Smooth muscle cell (in vitro differentiated cells): ENCODE data around the gene FAM20C. TPM values are rescaled to one million over a fixed set of nuclear protein-coding genes. Genes with fewer than 3 reads are reported as not detected.

Experiments
- DNase-seq: peaks from one replicate; lab custom pipeline; 2025; ENCODE audit not compliant: unreplicated experiment; lab: John Stamatoyannopoulos, UW
- H2AFZ ChIP-seq: fragments of 200-600 bp; sonication (generic); 2 replicates; pipeline ENCODE4 v1.6.0; 2016; ENCODE audit warnings: antibody characterized with exemption, low read depth, mild to moderate bottlenecking
- H3F3A ChIP-seq: fragments of 200-600 bp; sonication (generic); 2 replicates; pipeline ENCODE4 v1.6.0; 2017; ENCODE audit warnings: antibody characterized with exemption, low read depth
- H3K27ac ChIP-seq: fragments of 200-600 bp; sonication (generic); 2 replicates; pipeline ENCODE4 v1.5.1; 2016; ENCODE audit warnings: low read depth, mild to moderate bottlenecking
- H3K27me3 ChIP-seq: fragments of 200-600 bp; sonication (generic); 2 replicates; pipeline ENCODE4 v1.6.1; 2016; ENCODE audit warnings: low read depth, mild to moderate bottlenecking
- H3K36me3 ChIP-seq: fragments of 200-600 bp; sonication (generic); 2 replicates; pipeline ENCODE4 v1.5.1; 2016; ENCODE audit warnings: low read depth
- H3K4me1 ChIP-seq: fragments of 200-600 bp; sonication (generic); 2 replicates; pipeline ENCODE4 v1.5.1; 2016; ENCODE audit warnings: low read depth
- H3K4me2 ChIP-seq: fragments of 200-600 bp; sonication (generic); 2 replicates; pipeline ENCODE4 v1.6.0; 2016; ENCODE audit warnings: mild to moderate bottlenecking
- H3K4me3 ChIP-seq: fragments of 200-600 bp; sonication (generic); 2 replicates; pipeline ENCODE4 v1.5.1; 2016; ENCODE audit warnings: mild to moderate bottlenecking
- H3K79me2 ChIP-seq: fragments of 200-600 bp; sonication (generic); 2 replicates; pipeline ENCODE4 v1.6.0; 2016; ENCODE audit warnings: low read depth, mild to moderate bottlenecking
- H3K9ac ChIP-seq: fragments of 200-600 bp; sonication (generic); 2 replicates; pipeline ENCODE4 v1.6.0; 2016; ENCODE audit warnings: low read depth
- H3K9me3 ChIP-seq: fragments of 200-600 bp; sonication (generic); replicated peaks from 2 replicates; pipeline ENCODE4 v1.5.1; 2016; ENCODE audit warnings: low read depth
- H4K20me1 ChIP-seq: fragments of 200-600 bp; sonication (generic); 2 replicates; pipeline ENCODE4 v1.6.0; 2016; ENCODE audit warnings: low read depth
- WGBS: methylation state at CpG from one replicate; pipeline ENCODE4 v1.1.7; 2016; ENCODE audit warnings: low lambda C conversion rate; 5-methylcytosine and 5-hydroxymethylcytosine counted together
- polyA plus RNA-seq: library from polyadenylated mRNA; unstranded; fragments of >200 nt; fragmentation: Nextera tagmentation; extraction: Ambion mirVana; gene quantifications from 2 replicates; pipeline ENCODE4 v1.2.1, GENCODE V29; 2016
- total RNA-seq: library from RNA; depleted of rRNA; stranded (reverse); fragments of >200 nt; gene quantifications from 2 replicates; pipeline ENCODE4 v1.2.3, GENCODE V29; 2014
- TF ChIP-seq, protein P1 (sequence below): fragments of 200-600 bp; sonication (generic); IDR thresholded peaks from 2 replicates; pipeline ENCODE4 v1.5.1; 2017; ENCODE audit warnings: borderline replicate concordance, mild to moderate bottlenecking, antibody characterized with exemption; ENCODE audit not compliant: insufficient read depth, poor library complexity, severe bottlenecking

FAM20C gene
- total and polyA plus RNA-seq, 2 experiments from 2014 or later, result 5.6 to 6.2 TPM

DNA sequence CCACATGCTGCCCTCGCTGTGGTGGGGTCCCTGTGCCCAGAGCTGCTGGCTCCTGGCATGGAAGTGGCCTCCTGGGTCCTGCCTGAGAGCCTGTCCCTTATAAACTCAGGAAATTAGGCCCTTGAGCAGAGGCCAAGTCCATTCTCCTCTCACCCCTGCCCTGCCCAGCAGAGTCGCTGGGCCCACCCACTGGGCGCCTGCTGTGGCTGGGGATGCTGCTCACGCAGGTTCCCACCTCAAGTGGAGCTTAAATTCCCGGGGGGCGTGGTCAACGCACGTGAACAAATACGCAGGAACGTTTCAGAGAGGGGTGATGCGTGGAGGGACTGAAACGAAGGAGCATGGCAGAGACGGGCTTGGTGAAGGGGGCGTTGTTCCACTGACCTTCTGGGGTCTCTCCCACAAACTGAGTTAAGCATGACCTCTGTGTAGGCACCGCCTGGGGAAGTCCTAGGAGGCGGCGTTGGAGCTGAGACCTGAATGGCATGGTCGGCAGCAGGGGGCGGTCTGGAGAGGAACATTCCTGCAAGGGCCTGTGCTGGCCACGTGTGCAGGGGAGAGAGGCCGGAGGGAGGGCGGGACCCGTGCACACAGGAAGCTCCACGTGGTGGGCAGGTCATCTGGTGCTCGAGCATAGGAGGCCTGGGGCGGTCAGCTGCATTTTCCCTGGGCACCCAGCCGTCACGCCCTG lies 27.9 kb downstream of the FAM20C start:
- WGBS, result 74% methylated on average over 28 of the region's 28 CpGs
- no peaks in the 10 kb centered on the region for H3F3A ChIP-seq
- no peak for DNase-seq
- no peaks in the 10 kb centered on the region for H3K79me2 ChIP-seq
- H2AFZ ChIP-seq, result no peak overlapping the region
- H3K4me1 ChIP-seq, result peaks cover 3% of the 10 kb centered on the region
- no peak overlapping the region for H3K9ac ChIP-seq
- no peaks in the 10 kb centered on the region for H3K9me3 ChIP-seq
- H4K20me1 ChIP-seq, result no peaks in the 10 kb centered on the region
- no peak overlapping the region for H3K27ac ChIP-seq
- no peak overlapping the region for H3K4me3 ChIP-seq
- H3K27me3 ChIP-seq, result no peaks in the 10 kb centered on the region
- no peaks in the 10 kb centered on the region for H3K36me3 ChIP-seq
- no peak overlapping the region for H3K4me2 ChIP-seq
- TF ChIP-seq, protein P1, sequence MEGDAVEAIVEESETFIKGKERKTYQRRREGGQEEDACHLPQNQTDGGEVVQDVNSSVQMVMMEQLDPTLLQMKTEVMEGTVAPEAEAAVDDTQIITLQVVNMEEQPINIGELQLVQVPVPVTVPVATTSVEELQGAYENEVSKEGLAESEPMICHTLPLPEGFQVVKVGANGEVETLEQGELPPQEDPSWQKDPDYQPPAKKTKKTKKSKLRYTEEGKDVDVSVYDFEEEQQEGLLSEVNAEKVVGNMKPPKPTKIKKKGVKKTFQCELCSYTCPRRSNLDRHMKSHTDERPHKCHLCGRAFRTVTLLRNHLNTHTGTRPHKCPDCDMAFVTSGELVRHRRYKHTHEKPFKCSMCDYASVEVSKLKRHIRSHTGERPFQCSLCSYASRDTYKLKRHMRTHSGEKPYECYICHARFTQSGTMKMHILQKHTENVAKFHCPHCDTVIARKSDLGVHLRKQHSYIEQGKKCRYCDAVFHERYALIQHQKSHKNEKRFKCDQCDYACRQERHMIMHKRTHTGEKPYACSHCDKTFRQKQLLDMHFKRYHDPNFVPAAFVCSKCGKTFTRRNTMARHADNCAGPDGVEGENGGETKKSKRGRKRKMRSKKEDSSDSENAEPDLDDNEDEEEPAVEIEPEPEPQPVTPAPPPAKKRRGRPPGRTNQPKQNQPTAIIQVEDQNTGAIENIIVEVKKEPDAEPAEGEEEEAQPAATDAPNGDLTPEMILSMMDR, result no peak

DNA sequence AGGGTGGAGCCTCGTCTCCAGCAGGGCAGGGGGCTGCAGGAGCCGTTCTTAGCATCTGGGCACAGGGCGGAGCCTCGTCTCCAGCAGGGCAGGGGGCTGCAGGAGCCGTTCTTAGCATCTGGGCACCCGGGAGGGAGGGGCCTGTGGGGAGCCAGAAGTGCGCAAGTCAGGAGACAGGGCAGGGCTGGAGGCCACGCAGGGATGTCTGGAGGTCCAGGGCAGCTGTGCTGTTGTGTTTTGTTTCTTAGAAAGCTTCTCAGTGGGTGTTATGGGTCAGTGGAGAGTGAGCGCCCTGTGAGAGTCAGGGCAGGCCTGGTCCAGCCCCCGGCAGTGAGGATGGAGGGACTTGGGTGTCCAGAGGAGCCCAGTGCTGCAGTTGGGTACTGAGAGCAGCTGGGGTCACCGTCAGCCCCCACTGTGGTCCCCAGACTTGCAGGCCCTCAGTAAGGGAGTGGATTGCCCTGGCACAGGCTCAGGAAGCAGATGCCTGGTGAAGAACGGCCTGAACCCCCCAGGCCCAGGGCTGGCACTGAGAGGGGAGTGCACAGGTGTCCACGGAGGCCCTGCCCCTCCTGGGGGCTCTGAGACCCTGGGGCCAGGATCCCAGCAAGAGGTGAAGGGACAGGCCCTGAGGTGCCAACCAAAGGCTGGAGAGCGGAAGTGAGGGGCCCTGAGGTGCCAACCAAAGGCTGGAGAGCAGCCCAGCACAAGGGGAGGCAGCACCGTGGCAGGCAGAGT lies 29.8 kb downstream of the FAM20C start:
- 90% methylated on average over 15 of the region's 15 CpGs for WGBS
- H3K27ac ChIP-seq, result no peak overlapping the region
- H3K4me2 ChIP-seq, result no peak overlapping the region
- no peaks in the 10 kb centered on the region for H3K9me3 ChIP-seq
- H3K79me2 ChIP-seq, result no peaks in the 10 kb centered on the region
- TF ChIP-seq, protein P1, result no peak
- H3K36me3 ChIP-seq, result no peaks in the 10 kb centered on the region
- H3F3A ChIP-seq, result no peaks in the 10 kb centered on the region
- no peaks in the 10 kb centered on the region for H4K20me1 ChIP-seq
- no peak overlapping the region for H3K9ac ChIP-seq
- no peak overlapping the region for H2AFZ ChIP-seq
- H3K27me3 ChIP-seq, result no peaks in the 10 kb centered on the region
- DNase-seq, result no peak
- H3K4me3 ChIP-seq, result no peak overlapping the region
- peaks cover 3% of the 10 kb centered on the region for H3K4me1 ChIP-seq

DNA sequence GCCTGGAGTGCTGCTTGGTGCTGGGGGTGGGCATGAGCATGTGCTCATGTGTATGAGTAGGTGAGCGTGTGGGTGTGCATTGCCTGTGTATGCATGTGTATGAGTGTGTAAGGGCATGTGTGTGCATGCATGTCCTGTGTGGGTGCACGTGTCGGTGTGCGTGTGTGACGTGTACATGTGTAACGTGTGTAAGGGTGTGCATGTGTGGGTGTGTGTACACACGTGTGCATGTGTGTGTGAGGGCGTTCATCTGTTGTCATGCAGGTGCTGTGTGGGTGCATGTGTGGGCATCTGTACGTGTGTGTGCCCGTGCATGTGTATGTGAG lies 30.3 kb downstream of the FAM20C start:
- no peaks in the 10 kb centered on the region for H3K27me3 ChIP-seq
- H3K79me2 ChIP-seq, result no peaks in the 10 kb centered on the region
- 88% methylated on average over 9 of the region's 10 CpGs for WGBS
- TF ChIP-seq, protein P1, result no peak
- H3K27ac ChIP-seq, result no peak overlapping the region
- peaks cover 3% of the 10 kb centered on the region for H3K4me1 ChIP-seq
- H3K4me2 ChIP-seq, result no peak overlapping the region
- no peaks in the 10 kb centered on the region for H4K20me1 ChIP-seq
- H3K36me3 ChIP-seq, result no peaks in the 10 kb centered on the region
- no peaks in the 10 kb centered on the region for H3K9me3 ChIP-seq
- H3K4me3 ChIP-seq, result no peak overlapping the region
- no peak for DNase-seq
- no peaks in the 10 kb centered on the region for H3F3A ChIP-seq
- no peak overlapping the region for H3K9ac ChIP-seq
- H2AFZ ChIP-seq, result no peak overlapping the region
